ENCODE data around the gene PIM1.
"Not testable (repeated sequence)": the region's sequence is repeated elsewhere in the genome, so short reads cannot be mapped to it uniquely, and the experiment has no call there.

Gene PIM1

GRCh38 chr6:37180075-37180474, 10.1 kb downstream of the PIM1 start:
- TF ChIP-seq, protein P1, sequence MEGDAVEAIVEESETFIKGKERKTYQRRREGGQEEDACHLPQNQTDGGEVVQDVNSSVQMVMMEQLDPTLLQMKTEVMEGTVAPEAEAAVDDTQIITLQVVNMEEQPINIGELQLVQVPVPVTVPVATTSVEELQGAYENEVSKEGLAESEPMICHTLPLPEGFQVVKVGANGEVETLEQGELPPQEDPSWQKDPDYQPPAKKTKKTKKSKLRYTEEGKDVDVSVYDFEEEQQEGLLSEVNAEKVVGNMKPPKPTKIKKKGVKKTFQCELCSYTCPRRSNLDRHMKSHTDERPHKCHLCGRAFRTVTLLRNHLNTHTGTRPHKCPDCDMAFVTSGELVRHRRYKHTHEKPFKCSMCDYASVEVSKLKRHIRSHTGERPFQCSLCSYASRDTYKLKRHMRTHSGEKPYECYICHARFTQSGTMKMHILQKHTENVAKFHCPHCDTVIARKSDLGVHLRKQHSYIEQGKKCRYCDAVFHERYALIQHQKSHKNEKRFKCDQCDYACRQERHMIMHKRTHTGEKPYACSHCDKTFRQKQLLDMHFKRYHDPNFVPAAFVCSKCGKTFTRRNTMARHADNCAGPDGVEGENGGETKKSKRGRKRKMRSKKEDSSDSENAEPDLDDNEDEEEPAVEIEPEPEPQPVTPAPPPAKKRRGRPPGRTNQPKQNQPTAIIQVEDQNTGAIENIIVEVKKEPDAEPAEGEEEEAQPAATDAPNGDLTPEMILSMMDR (IDR thresholded peaks at IDR 0.05; ENCODE audit: low read depth, low read length), result no peak
- H3K4me3 ChIP-seq (replicated peaks in 1 of 2; ENCODE audit: low read depth in 2 of 2, low read length in 2 of 2), result no peak overlapping the region
- DNase-seq (ENCODE audit: low read depth in 2 of 2), result no peak

GRCh38 chr6:37180610-37181009, 10.7 kb downstream of the PIM1 start:
- H3K4me3 ChIP-seq (replicated peaks in 1 of 2; ENCODE audit: low read depth in 2 of 2, low read length in 2 of 2); DNase-seq (ENCODE audit: low read depth in 2 of 2): not testable (repeated sequence)

GRCh38 chr6:37182736-37183590, 13.0 kb downstream of the PIM1 start:
- no peak overlapping the region for H3K4me3 ChIP-seq (replicated peaks in 1 of 2; ENCODE audit: low read depth in 2 of 2, low read length in 2 of 2)
- peak in 1 of 2 donors; percentile 60 for DNase-seq (ENCODE audit: low read depth in 2 of 2)
- TF ChIP-seq, protein P1 (IDR thresholded peaks at IDR 0.05; ENCODE audit: low read depth, low read length), result no peak

- H3K4me3 ChIP-seq (replicated peaks in 1 of 2; ENCODE audit: low read depth in 2 of 2, low read length in 2 of 2); DNase-seq (ENCODE audit: low read depth in 2 of 2): not testable (repeated sequence)
Measured at GRCh38 chr6:37185949-37186720, 16.2 kb downstream of the PIM1 start.

DNA sequence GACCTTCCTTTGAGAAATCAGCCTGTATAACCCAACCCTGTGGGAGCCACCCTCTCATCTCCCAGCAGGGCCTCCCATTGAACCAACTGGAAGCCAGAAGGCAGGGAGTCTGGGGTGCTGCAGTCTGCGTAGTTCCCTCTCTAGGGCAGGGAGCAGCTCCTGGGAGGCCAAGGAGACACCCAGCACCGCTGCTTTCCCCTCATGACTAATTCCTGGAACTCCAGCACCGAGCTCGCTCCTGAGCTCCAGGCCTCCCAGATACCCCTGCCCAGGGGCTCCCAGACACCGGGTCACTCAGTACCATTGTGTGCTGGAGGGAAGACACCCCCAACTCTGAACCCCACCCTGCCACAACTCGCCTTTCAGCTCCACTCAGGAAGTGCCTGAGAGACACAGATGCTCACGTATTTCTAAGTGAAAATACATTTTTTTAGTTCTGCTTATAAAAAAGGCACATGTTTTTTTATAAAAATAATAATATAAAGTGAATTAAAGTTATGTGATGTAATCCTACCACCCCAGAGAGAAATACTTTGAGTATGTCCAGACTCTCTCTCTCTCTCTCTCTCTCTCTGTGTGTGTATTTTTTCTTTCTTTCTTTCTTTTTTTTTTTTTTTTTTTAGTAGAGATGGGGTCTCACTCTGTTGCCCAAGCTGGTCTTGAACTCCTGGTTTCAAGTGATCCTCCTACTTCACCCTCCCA, 17.5 kb downstream of the PIM1 start:
- H3K4me3 ChIP-seq (replicated peaks in 1 of 2; ENCODE audit: low read depth in 2 of 2, low read length in 2 of 2), result no peak overlapping the region
- TF ChIP-seq, protein P1 (IDR thresholded peaks at IDR 0.05; ENCODE audit: low read depth, low read length), result no peak
- no peak for DNase-seq (ENCODE audit: low read depth in 2 of 2)

GRCh38 chr6:37188962-37189510, 19.1 kb downstream of the PIM1 start:
- H3K4me3 ChIP-seq (replicated peaks in 1 of 2; ENCODE audit: low read depth in 2 of 2, low read length in 2 of 2), result no peak overlapping the region
- TF ChIP-seq, protein P1 (IDR thresholded peaks at IDR 0.05; ENCODE audit: low read depth, low read length), result no peak
- DNase-seq (ENCODE audit: low read depth in 2 of 2), result peak; percentile 25 to 27

DNA sequence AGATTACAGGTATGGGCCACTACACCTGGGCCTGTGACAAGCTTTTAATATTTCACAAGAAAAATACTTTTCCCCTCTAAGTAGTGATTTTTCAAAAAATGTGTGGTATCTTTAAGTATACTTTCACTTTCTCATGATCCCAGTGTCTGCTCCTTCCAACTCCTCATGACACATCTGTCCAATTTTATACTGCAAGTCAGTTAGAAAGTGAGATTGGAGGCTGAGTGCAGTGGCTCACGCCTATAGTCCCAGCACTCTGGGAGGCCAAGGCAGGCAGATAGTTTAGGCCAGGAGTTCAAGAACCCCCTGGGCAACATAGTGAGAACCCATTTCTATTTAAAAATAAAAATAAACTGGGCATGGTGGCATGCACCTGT, 20.2 kb downstream of the PIM1 start:
- no peak for DNase-seq (ENCODE audit: low read depth in 2 of 2)
- TF ChIP-seq, protein P1 (IDR thresholded peaks at IDR 0.05; ENCODE audit: low read depth, low read length), result no peak
- no peak overlapping the region for H3K4me3 ChIP-seq (replicated peaks in 1 of 2; ENCODE audit: low read depth in 2 of 2, low read length in 2 of 2)

Measured in cardiac fibroblast (primary cell).